ENCODE data around the gene NCR3LG1.

DNA sequence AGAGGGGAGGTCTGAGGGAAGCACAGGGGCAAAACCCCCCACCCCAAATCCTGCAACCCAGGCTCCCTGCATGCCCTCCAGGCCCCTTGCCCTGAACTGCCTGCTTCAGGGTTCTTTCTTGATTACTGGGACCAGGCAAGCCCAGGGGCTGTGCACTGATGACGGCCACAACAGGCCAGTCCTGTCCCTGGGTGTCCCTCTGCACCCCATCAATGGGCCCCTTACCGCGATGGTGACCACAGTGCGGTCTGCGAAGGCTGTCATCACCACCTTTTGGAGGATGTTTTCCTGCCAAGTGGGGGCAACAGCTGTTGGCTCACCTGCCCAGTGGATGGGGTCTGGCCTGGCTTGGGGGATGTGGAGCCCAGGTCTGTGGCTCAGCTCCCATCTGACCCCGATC lies 41.9 kb downstream of the NCR3LG1 start:
- no peak for TF ChIP-seq EZH2 (IDR thresholded peaks at IDR 0.05; ENCODE audit: low read length, unreplicated experiment)
- TF ChIP-seq, protein P1, sequence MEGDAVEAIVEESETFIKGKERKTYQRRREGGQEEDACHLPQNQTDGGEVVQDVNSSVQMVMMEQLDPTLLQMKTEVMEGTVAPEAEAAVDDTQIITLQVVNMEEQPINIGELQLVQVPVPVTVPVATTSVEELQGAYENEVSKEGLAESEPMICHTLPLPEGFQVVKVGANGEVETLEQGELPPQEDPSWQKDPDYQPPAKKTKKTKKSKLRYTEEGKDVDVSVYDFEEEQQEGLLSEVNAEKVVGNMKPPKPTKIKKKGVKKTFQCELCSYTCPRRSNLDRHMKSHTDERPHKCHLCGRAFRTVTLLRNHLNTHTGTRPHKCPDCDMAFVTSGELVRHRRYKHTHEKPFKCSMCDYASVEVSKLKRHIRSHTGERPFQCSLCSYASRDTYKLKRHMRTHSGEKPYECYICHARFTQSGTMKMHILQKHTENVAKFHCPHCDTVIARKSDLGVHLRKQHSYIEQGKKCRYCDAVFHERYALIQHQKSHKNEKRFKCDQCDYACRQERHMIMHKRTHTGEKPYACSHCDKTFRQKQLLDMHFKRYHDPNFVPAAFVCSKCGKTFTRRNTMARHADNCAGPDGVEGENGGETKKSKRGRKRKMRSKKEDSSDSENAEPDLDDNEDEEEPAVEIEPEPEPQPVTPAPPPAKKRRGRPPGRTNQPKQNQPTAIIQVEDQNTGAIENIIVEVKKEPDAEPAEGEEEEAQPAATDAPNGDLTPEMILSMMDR (conservative IDR thresholded peaks at IDR 0.05; ENCODE audit: low read depth, low read length) = no peak

All from PC-3 (cell line).